NB4 (cell line): ENCODE measurements around the gene HGS.

Experiments used
- DNase-seq: peaks from one replicate; pipeline ENCODE4 v3.0.0; 2010; ENCODE audit warnings: low read depth
- H3K4me3 ChIP-seq: one replicate; pipeline ENCODE4 v1.5.1; 2011; ENCODE audit warnings: mild to moderate bottlenecking, low read depth, low read length, moderate library complexity
- MYC ChIP-seq: IDR thresholded peaks from 2 replicates; pipeline ENCODE4 v1.6.1; 2011; ENCODE audit warnings: low read depth, low read length
- POLR2A ChIP-seq: IDR thresholded peaks from 2 replicates; pipeline ENCODE4 v1.6.1; 2011; ENCODE audit warnings: mild to moderate bottlenecking; ENCODE audit not compliant: insufficient read length; ENCODE audit errors: extremely low read depth
- TF ChIP-seq, protein P1 (sequence below): IDR thresholded peaks from 2 replicates; pipeline ENCODE4 v1.6.1; 2011; ENCODE audit warnings: low read depth, low read length
- TF ChIP-seq, protein P2 (sequence below): IDR thresholded peaks from one replicate; pipeline ENCODE4 v1.5.1; 2012; ENCODE audit warnings: low read depth, low read length

HGS gene

GRCh38 chr17:81706232-81706611 is 22.4 kb downstream of the HGS start:
- DNase-seq: no peak
- no peak overlapping the region for H3K4me3 ChIP-seq
- TF ChIP-seq POLR2A (no peak), MYC (no peak)
- TF ChIP-seq, protein P1, sequence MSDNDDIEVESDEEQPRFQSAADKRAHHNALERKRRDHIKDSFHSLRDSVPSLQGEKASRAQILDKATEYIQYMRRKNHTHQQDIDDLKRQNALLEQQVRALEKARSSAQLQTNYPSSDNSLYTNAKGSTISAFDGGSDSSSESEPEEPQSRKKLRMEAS: no peak
- TF ChIP-seq, protein P2, sequence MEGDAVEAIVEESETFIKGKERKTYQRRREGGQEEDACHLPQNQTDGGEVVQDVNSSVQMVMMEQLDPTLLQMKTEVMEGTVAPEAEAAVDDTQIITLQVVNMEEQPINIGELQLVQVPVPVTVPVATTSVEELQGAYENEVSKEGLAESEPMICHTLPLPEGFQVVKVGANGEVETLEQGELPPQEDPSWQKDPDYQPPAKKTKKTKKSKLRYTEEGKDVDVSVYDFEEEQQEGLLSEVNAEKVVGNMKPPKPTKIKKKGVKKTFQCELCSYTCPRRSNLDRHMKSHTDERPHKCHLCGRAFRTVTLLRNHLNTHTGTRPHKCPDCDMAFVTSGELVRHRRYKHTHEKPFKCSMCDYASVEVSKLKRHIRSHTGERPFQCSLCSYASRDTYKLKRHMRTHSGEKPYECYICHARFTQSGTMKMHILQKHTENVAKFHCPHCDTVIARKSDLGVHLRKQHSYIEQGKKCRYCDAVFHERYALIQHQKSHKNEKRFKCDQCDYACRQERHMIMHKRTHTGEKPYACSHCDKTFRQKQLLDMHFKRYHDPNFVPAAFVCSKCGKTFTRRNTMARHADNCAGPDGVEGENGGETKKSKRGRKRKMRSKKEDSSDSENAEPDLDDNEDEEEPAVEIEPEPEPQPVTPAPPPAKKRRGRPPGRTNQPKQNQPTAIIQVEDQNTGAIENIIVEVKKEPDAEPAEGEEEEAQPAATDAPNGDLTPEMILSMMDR: no peak

DNA sequence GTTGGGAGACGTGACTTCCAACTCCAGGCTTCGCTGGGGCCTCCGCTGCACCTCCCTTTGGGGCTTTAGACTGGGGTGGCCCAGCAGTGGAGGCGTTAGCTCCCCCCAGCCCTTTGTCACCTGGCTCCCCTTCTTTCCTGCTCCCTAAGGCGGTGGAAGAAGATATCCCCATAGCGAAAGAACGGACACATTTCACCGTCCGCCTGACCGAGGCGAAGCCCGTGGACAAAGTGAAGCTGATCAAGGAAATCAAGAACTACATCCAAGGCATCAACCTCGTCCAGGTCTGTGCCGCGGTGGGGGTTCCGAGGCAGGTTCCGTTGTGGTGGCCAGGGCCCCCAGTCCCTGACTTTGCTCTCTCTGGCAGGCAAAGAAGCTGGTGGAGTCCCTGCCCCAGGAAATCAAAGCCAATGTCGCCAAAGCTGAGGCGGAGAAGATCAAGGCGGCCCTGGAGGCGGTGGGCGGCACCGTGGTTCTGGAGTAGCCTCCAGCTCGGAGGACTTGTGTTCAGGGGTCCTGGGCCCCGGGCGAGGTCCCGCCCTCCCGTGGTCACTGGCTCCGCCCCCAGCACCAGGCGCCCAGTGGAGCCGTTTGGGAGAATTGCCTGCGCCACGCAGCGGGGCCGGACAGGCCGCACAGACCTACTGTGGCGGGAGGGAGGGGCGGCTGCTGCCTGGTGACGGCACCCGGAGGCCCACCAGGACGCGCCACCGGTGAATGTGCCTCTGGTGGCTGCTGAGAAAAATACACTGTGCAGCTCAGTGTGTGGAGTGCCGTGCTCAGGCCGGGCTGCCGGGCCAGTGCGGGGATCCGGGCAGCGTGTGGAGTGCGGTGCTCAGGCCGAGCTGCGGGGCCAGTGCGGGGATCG is 23.2 kb downstream of the HGS start:
- TF ChIP-seq MYC (no peak), POLR2A (no peak)
- TF ChIP-seq, protein P2: no peak
- TF ChIP-seq, protein P1: no peak
- no peak for DNase-seq
- H3K4me3 ChIP-seq: no peak overlapping the region

DNA sequence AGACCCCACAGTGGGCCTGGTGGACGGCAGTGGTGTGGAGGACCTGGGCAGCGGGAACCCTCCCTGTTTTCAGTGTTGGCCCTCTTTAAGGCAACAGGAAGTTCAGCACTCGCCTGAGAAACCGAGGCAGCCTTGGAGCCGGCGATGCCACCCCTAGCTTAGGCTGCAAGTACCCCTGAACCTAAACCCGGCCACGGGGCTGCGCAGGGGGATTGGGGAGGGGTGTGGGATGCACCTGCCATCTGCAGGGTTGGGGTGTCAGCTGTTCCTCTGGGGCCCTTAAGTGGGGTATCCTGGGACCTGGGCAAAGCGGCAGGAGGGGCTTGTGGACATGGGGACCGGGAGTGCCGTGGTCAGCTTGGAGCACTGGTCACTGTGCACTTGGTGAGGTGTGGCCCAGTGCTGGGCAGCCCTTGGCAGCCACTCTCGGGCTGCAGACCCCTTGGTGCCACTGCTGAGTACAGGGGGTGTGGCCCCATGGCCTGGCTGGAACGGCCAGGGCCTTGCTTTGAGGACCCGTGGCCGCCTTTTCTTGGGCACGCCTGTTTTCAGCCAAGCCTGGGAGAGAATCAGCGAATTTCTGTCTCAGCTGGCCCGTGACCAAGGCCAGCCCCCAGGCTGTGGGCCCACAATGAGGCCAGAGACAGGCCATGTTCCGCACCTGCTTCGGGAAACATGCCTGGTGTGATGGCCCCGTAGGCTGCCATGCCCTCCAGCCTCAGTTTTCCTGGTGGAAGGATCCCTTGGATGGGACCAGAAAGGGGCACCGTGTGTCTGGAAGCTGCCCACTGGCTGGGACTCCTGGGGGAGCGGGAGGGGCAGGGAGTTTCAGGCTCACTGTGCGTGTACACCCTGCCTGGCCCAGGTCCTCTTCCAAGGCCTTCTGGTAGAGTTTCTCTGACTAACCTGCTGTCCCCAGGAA is 24.2 kb downstream of the HGS start:
- H3K4me3 ChIP-seq: no peak overlapping the region
- DNase-seq: no peak
- TF ChIP-seq, protein P2: no peak
- TF ChIP-seq POLR2A (no peak), MYC (no peak)

- DNase-seq: no peak
- H3K4me3 ChIP-seq: no peak overlapping the region
- TF ChIP-seq MYC (no peak), POLR2A (no peak)
Observed at GRCh38 chr17:81708739-81709185, 25.0 kb downstream of the HGS start.

DNA sequence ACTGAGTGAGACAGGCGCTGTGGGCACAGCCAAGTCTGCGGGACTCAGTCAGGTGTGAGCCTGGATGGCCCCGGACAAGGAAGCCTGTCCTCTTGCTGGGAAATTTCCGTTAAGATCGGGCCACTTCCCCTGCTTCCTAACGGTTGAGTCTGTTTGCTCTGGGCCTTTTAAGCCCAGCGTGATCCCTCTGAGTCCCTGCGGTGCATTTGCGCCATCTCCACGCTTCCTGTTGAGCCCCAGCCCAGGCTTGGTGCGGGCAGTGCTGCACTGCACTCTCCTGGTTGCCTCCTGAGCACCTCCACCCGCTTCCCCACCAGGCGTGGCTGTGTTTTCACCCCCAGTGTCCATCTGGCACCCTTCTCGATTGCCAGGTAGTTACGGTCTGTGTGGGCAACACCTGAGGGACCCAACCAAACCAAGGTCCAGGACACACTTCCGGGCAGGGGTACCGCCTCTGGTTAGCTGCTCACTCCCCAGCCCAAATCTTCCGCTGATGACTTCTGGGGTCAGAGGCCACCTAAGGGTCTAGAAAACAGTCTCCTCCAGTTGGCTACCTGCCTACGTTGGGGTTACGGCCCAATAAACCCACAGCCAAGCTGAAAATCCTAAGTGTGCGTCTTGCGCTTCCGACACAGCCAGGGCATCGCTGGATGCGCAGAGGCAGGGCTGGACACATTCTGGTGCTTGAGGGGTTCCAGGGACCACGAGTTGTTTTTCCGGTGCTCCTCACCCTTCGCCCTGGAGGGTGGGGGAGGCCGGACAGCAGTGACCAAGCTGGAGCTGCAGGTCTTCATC is 26.9 kb downstream of the HGS start:
- H3K4me3 ChIP-seq: peak overlapping the region; percentile 67
- TF ChIP-seq MYC (peak; percentile 11; the same call in 1 of the 2 replicates), POLR2A (peak; percentile 67)
- TF ChIP-seq, protein P1: peak; percentile 69; the same call in 1 of the 2 replicates
- TF ChIP-seq, protein P2: no peak

More for the DNA sequence above, 26.9 kb downstream of the HGS start:
- DNase-seq: peak; percentile 94
